CD4-positive, alpha-beta T cell treated with Interleukin-1 beta for 1 hour (primary cell): ENCODE measurements around the gene RAMP1.

Source experiments
- DNase-seq, 2 donors: peaks; one replicate each; pipeline ENCODE4 v3.0.0-alpha.2; 2020 to 2022

The RAMP1 gene

GRCh38 chr2:237961637-237962036 is 102.2 kb downstream of the RAMP1 start:
- DNase-seq, result no peak
